GM12878 (cell line): ENCODE measurements around the gene A3GALT2. TPM values are rescaled to one million over a fixed set of nuclear protein-coding genes. Genes with fewer than 3 reads are reported as not detected.

ENCODE experiments used
- ATAC-seq: fragments of 200-7000 bp; cut with Tn5 transposase; 3 replicates; pipeline ENCODE4 v1.9.1; 2020; ENCODE audit warnings: mild to moderate bottlenecking, moderate library complexity
- BruUV-seq: library from RNA; stranded (reverse); fragments of 400-500 nt; replicated peaks from 2 replicates; lab custom pipeline; 2021; lab: Mats Ljungman, UMichigan
- CTCF ChIA-PET: fragments of 300-600 bp; sonication (Branson Sonifier 250); formaldehyde crosslinking; extraction: SDS; loops from one replicate; lab custom pipeline; 2021; ENCODE audit warnings: inconsistent platforms; lab: Yijun Ruan, JAX
- POLR2A ChIA-PET: fragments of 350-600 bp; formaldehyde crosslinking; extraction: SDS; loops from one replicate; lab custom pipeline; 2021; ENCODE audit warnings: inconsistent platforms; lab: Charles Lee
- RAD21 ChIA-PET: fragments of 300-600 bp; sonication (Branson Sonifier 250); formaldehyde crosslinking; loops from one replicate; lab custom pipeline; 2023; ENCODE audit warnings: antibody characterized with exemption; ENCODE audit not compliant: unreplicated experiment; lab: Charles Lee
- SMC1A ChIA-PET: fragments of 300-600 bp; sonication (Branson Sonifier 250); formaldehyde crosslinking; loops from one replicate; lab custom pipeline; 2023; ENCODE audit not compliant: unreplicated experiment, uncharacterized antibody; lab: Charles Lee
- DNase-seq: peaks from one replicate; pipeline ENCODE4 v3.0.0-alpha.2; 2011; ENCODE audit warnings: low read depth, low spot score
- FAIRE-seq: peaks from 3 replicates; lab custom pipeline; 2011; peaks lifted over from hg19 to GRCh38; lab: Jason Lieb, UNC
- H2AFZ ChIP-seq: 2 replicates; pipeline ENCODE4 v1.6.0; 2011; ENCODE audit warnings: low read depth, low read length, control low read depth; ENCODE audit not compliant: control insufficient read depth
- H3K27ac ChIP-seq: 2 replicates; pipeline ENCODE4 v1.5.1; 2011; ENCODE audit warnings: control low read depth; ENCODE audit not compliant: control insufficient read depth, insufficient read depth
- H3K27me3 ChIP-seq, 2 experiments: replicated peaks in 1 of 2; 2 replicates each; pipeline versions ENCODE4 v1.6.0 to v1.6.1; 2011; ENCODE audit warnings: low read length in 1 of 2; ENCODE audit not compliant: control insufficient read depth in 2 of 2, insufficient read depth in 2 of 2
- H3K36me3 ChIP-seq, 2 experiments: 2 replicates each; pipeline ENCODE4 v1.5.1; 2011; ENCODE audit warnings: low read length in 1 of 2; ENCODE audit not compliant: control insufficient read depth in 2 of 2, insufficient read depth in 2 of 2
- H3K4me1 ChIP-seq: 2 replicates; pipeline ENCODE4 v1.6.1; 2011; ENCODE audit warnings: mild to moderate bottlenecking, low read length, moderate library complexity, mixed read lengths; ENCODE audit not compliant: control insufficient read depth, insufficient read depth
- H3K4me2 ChIP-seq: 2 replicates; pipeline ENCODE4 v1.6.0; 2011; ENCODE audit warnings: control low read depth; ENCODE audit not compliant: control insufficient read depth, insufficient read depth
- H3K4me3 ChIP-seq: fragments of 200-600 bp; sonication (generic); 2 replicates; pipeline ENCODE4 v1.5.1; 2016
- H3K79me2 ChIP-seq: 2 replicates; pipeline ENCODE4 v1.6.0; 2011; ENCODE audit warnings: low read length; ENCODE audit not compliant: control insufficient read depth, insufficient read depth
- H3K9ac ChIP-seq: 2 replicates; pipeline ENCODE4 v1.8.0; 2011; ENCODE audit warnings: low read length, control low read depth, mixed read lengths; ENCODE audit not compliant: control insufficient read depth, insufficient read depth
- H3K9me3 ChIP-seq: replicated peaks from 3 replicates; pipeline ENCODE4 v1.5.1; 2011; ENCODE audit warnings: mild to moderate bottlenecking, low read length; ENCODE audit not compliant: control insufficient read depth, insufficient read depth
- H4K20me1 ChIP-seq: 2 replicates; pipeline ENCODE4 v1.6.0; 2011; ENCODE audit not compliant: control insufficient read depth, insufficient read depth
- BCL3 ChIP-seq: IDR thresholded peaks from 2 replicates; pipeline ENCODE4 v1.6.1; 2011; ENCODE audit warnings: borderline replicate concordance, low read depth, mild to moderate bottlenecking, moderate library complexity, low read length; ENCODE audit not compliant: insufficient read depth, poor library complexity, severe bottlenecking
- BMI1 ChIP-seq: fragments of 450-650 bp; IDR thresholded peaks from 2 replicates; pipeline ENCODE4 v1.6.1; 2016; ENCODE audit warnings: mild to moderate bottlenecking, moderate library complexity, borderline replicate concordance
- CHD1 ChIP-seq: IDR thresholded peaks from 2 replicates; pipeline ENCODE4 v1.6.1; 2012; ENCODE audit warnings: low read depth, low read length, improper control_type of control experiment
- CHD2 ChIP-seq: IDR thresholded peaks from 2 replicates; pipeline ENCODE4 v1.6.1; 2011; ENCODE audit warnings: low read depth, low read length, improper control_type of control experiment, borderline replicate concordance
- CREB1 ChIP-seq: IDR thresholded peaks from 2 replicates; pipeline ENCODE4 v1.6.1; 2012; ENCODE audit warnings: low read depth, mild to moderate bottlenecking, inconsistent platforms
- EED ChIP-seq: sonication (generic); IDR thresholded peaks from 2 replicates; pipeline ENCODE4 v1.6.1; 2016; ENCODE audit warnings: antibody characterized with exemption, low read depth
- MEF2B ChIP-seq: fragments of 450-650 bp; IDR thresholded peaks from 2 replicates; pipeline ENCODE4 v1.6.1; 2018; ENCODE audit warnings: mild to moderate bottlenecking, moderate library complexity; ENCODE audit not compliant: partially characterized antibody, poor library complexity, severe bottlenecking
- MYC ChIP-seq: IDR thresholded peaks from 2 replicates; pipeline ENCODE4 v1.6.1; 2011; ENCODE audit warnings: mild to moderate bottlenecking, low read length, moderate library complexity, inconsistent platforms; ENCODE audit not compliant: insufficient read depth, insufficient replicate concordance, insufficient read length, severe bottlenecking
- NBN ChIP-seq: fragments of 450-650 bp; IDR thresholded peaks from 2 replicates; pipeline ENCODE4 v1.6.1; 2016
- RBBP5 ChIP-seq: fragments of 200-600 bp; sonication (generic); conservative IDR thresholded peaks from 2 replicates; pipeline ENCODE4 v1.6.1; 2016
- STAT1 ChIP-seq: fragments of 450-650 bp; conservative IDR thresholded peaks from 2 replicates; pipeline ENCODE4 v1.6.1; 2014; ENCODE audit warnings: antibody characterized with exemption, mild to moderate bottlenecking
- ZNF207 ChIP-seq: fragments of 450-650 bp; IDR thresholded peaks from 2 replicates; pipeline ENCODE4 v1.6.1; 2014; ENCODE audit warnings: antibody characterized with exemption, mild to moderate bottlenecking, borderline replicate concordance
- ZNF687 ChIP-seq: fragments of 450-650 bp; IDR thresholded peaks from 2 replicates; pipeline ENCODE4 v1.6.1; 2017; ENCODE audit warnings: mild to moderate bottlenecking, moderate library complexity
- WGBS: methylation state at CpG from one replicate; pipeline ENCODE4 v1.1.6; 2016; ENCODE audit warnings: low lambda C conversion rate; ENCODE audit not compliant: insufficient replicate concordance, insufficient coverage; ENCODE audit errors: missing lambda C conversion rate; 5-methylcytosine and 5-hydroxymethylcytosine counted together
- in situ Hi-C: fragments of 300-500 bp; cut with MboI; formaldehyde crosslinking; loops from 9 replicates; pipeline ENCODE4 v1.14.3; 2018; ENCODE audit warnings: mixed read lengths
- intact Hi-C: fragments of 100-400 bp; cut with micrococcal nuclease; formaldehyde crosslinking; loops from one replicate; pipeline ENCODE4 v1.14.2; 2022; ENCODE audit not compliant: unreplicated experiment
- polyA plus RNA-seq, 11 experiments: library from polyadenylated mRNA; depleted of rRNA in 4 of 11; unstranded in 6 of 11; stranded (reverse) in 5 of 11; fragments of >200 nt; fragmentation: Nextera tagmentation in 4 of 11; fragmentation: Illumina TruSeq in 1 of 11; extraction: Ambion mirVana in 4 of 11; extraction: Trizol in 1 of 11; gene quantifications; 1 replicate in 1 of 11; 2 replicates in 10 of 11; pipeline versions ENCODE4 v1.2.1 to v1.2.3, GENCODE V29; 2011 to 2016; ENCODE audit warnings: inconsistent platforms in 2 of 11, missing spikeins in 2 of 11, low read depth in 1 of 11
- total RNA-seq, 4 experiments: library from RNA; depleted of rRNA in 3 of 4; stranded (reverse); fragments of >200 nt in 3 of 4; fragmentation: Illumina TruSeq in 1 of 4; extraction: Trizol in 1 of 4; gene quantifications; 2 replicates each; pipeline versions ENCODE4 v1.2.1 to v1.2.3, GENCODE V29; 2013 to 2021

The A3GALT2 gene
- total and polyA plus RNA-seq, 10 of the 15 experiments (the other 5 are each of a cell fraction or from before 2014, with no cell fraction given): not detected

GRCh38 chr1:33324677-33325575 lies 4.0 kb upstream of the A3GALT2 start:
- H3K9me3 ChIP-seq: no peaks in the 10 kb centered on the region
- no TSS peak for BruUV-seq
- H3K27me3 ChIP-seq: no peaks in the 10 kb centered on the region
- no peak overlapping the region for H3K4me2 ChIP-seq
- SMC1A ChIA-PET: no interaction called here
- H3K4me1 ChIP-seq: no peaks in the 10 kb centered on the region
- ATAC-seq (no peak), DNase-seq (no peak), FAIRE-seq (no peak)
- H3K36me3 ChIP-seq: peaks cover 14 to 25% of the 10 kb centered on the region in 2 experiments; a peak in 3 of 4 replicates
- H3K79me2 ChIP-seq: no peaks in the 10 kb centered on the region
- H3K4me3 ChIP-seq: no peak overlapping the region
- H2AFZ ChIP-seq: no peak overlapping the region
- no peak overlapping the region for H3K9ac ChIP-seq
- CTCF ChIA-PET: no interaction called here
- intact Hi-C loops: no loop called here
- no peak for TF ChIP-seq ZNF207
- TF ChIP-seq NBN: no peak
- TF ChIP-seq RBBP5: no peak
- TF ChIP-seq CHD1: no peak
- TF ChIP-seq EED: no peak
- TF ChIP-seq STAT1: no peak
- TF ChIP-seq CHD2: no peak
- TF ChIP-seq BMI1: no peak
- no peak for TF ChIP-seq CREB1
- no peak for TF ChIP-seq MYC
- no peak for TF ChIP-seq BCL3
- no peak for TF ChIP-seq ZNF687
- no peak for TF ChIP-seq MEF2B
- TF ChIP-seq, all 136 proteins: peak for 0
- ChIA-PET RAD21 (no interaction called here), POLR2A (no interaction called here)
- no peaks in the 10 kb centered on the region for H4K20me1 ChIP-seq
- no peak overlapping the region for H3K27ac ChIP-seq
- in situ Hi-C loops: no loop called here
- WGBS: 90% methylated on average over 22 of the region's 22 CpGs
